Daoy (cell line): ENCODE results near the gene EXOC3. TPM values are rescaled to one million over a fixed set of nuclear protein-coding genes. Genes with fewer than 3 reads are reported as not detected.

Experiments
- DNase-seq: peaks from one replicate; pipeline ENCODE4 v3.0.0-alpha.2; 2015; ENCODE audit warnings: low read depth
- total RNA-seq: library from RNA; depleted of rRNA; stranded (reverse); fragments of >200 nt; shearing (Covaris generic); gene quantifications from 2 replicates; pipeline ENCODE4 v1.2.3, GENCODE V29; 2014

EXOC3 gene
- total RNA-seq, 1 experiment from 2014 or later, result 35.7 TPM

DNA sequence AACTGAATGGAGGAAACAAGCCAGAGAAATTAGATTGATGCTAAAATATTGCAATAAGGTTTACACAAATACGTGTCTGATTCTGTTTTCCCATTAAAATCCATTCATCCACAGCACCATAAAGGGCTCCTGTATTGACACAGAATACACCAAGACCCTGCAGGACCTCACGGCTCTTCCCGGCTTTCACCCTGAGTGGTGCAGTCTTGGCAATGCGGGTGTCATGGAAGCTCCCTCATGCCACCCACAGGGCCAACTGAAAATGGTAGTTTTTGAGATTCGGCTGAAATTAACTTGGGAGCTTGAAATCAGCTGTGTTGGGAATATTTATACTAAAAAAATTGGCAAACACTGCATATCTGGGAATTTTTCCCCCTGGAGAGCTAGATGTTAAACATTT, 17.3 kb upstream of the EXOC3 start:
- DNase-seq, result no peak

- DNase-seq, result no peak
Measured at GRCh38 chr5:426392-426976, 16.5 kb upstream of the EXOC3 start.

DNA sequence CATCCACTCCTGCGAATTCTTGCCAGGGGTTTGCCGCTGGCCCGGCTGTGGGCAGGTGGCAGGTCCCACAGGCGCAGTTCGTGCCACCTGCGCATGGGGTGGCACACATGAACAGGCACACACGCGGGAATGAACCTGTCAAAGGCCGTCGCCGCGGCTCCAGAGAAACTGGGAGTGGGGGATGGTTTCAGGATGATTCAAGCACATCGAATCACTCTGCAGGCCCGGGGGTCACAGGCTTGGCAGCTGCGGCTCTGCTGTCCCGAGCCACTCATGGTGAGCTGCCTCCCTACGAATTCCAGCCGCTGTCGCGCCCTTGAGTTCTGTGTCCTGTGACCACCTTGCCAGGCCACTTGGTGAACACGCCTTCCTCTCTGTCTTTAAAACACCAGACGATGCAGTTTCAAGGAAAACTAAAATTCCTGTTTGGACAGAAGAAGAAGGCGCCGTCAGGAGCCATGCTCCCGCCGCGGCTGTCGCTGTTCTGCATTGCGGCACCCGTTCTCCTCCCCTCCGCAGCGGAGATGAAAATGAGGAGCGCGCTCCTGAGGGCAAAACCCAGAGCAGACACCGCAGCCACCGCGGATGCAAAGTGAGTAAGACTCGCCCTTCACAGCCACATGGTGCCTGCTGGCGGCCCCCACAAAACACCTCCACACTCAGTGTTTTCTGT, 15.4 kb upstream of the EXOC3 start:
- DNase-seq, result no peak

DNA sequence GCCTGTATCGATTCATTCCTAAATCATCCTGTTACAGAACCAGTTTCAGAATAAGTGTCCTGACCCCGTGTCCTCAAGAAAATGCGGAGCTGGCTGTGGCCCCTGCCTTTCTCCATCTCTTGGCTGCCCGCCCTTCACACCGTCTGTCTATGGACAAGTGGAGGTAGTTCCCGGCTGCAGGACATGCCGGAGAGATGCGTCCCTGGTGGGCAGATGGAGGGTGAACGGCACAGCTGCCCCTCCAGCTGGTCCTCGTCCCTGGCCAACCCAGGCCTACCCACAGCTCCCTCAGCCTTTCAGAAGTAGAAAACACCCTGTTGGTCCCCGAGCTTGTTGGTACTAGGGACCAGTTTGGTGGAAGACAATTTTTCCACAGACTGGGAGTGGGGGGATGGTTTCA, 14.8 kb upstream of the EXOC3 start:
- no peak for DNase-seq

- DNase-seq, result no peak
Measured at GRCh38 chr5:428754-429452, 14.1 kb upstream of the EXOC3 start.

DNA sequence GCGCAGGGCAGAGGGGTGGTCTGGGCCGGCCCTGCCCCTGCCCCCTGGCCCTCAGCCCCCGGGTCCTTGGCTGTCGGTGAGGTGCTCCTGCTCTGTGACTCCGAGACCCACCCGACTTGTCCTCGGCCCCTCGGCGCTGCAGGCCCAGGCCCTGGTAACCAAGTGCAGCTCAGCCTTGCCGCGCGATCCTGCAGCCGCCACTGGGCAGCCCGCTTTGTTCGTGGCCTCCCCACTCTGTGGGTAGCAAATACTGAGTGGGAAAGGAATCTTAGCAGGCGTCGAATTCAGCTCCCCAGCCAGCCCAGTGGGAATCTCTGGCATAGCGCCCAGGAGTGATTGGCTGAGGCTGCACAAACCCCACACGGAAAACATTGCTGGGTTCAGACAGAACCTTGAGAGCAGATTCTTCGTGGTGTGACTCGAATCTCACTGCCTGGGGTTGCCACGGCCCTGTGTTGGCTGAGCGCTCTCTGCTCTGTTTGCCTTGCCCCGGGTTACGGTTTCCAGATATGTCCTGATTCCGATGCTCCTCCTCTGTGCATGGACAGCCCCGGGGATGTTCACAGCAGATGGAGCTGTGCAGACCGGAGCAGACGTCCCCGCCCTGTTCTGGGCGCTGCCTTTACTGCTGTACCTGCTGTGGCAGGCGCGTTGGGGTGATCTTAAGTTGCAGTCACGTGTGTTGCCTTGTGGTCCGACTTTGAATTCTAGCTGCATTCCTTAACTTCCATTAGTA, 13.4 kb upstream of the EXOC3 start:
- DNase-seq, result no peak

GRCh38 chr5:430214-430925, 12.6 kb upstream of the EXOC3 start:
- no peak for DNase-seq

DNA sequence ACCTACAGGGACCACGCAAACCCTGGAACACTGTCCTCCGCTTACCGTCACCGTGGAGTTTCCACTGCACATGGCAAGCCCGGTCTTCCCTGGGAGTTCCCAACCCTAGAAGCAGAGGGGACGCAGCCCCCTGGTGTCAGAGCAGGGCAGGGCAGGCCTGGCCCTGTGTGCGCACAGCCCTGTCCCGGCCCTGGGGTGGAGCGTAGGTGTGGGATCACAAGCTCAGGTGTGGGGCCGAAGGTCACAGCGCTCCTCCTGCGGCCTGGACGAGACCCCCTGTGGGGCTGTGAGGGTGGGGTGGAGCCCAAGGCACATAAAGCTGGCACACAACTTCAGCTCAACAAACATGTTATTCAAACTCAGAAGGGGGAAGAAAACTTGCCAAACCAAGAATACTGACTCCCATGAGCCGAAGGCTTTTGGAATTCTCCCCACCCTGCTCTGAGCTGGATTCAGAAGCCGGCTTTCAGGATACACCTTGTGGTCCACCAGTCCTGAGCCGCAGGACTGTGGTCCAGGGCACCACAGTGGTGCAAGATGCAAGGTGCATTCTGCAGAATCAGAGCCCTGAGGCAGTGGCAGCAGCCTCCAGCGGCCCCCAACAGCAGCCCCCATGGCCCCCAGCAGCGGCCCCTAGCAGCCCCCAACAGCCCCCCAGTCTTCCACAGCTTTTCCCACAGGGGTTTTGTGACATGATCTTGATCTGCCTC, 11.8 kb upstream of the EXOC3 start:
- peak; percentile 56 for DNase-seq

- DNase-seq, result no peak
Measured at GRCh38 chr5:431711-432050, 11.3 kb upstream of the EXOC3 start.

DNA sequence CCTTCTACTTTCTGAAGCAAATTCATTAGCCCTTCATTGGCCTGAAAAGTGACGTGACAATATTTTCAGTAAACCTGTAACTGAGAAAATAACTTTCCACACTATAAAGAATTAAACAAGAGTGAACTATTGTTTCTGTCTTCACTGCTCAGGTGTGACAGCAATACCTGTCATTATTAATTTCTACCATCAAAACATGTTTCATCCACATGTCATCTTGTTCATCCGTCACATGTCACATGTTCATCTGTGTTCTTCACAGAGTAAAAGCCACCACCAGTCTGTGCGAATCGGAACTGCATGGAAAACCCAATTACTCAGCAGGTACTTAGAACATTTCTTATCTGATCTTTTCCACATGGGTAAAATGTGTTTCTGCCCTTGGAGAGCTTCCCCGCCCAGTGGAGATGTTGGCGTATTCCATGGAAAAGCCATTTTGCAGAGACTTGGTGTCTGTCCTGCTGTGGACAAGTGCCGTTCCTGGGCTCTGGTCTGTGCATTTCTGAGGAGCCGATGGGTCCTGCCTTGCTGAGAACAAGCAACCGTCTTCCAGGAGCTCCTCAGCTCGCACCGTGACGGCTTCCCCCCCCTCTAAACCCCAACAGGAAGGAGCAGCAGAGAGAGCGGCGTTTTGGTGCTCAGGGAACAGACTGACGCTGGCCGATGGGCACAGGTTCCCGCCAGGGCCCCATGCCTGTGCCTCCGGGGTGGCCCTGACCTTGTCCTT, 10.6 kb upstream of the EXOC3 start:
- no peak for DNase-seq

DNA sequence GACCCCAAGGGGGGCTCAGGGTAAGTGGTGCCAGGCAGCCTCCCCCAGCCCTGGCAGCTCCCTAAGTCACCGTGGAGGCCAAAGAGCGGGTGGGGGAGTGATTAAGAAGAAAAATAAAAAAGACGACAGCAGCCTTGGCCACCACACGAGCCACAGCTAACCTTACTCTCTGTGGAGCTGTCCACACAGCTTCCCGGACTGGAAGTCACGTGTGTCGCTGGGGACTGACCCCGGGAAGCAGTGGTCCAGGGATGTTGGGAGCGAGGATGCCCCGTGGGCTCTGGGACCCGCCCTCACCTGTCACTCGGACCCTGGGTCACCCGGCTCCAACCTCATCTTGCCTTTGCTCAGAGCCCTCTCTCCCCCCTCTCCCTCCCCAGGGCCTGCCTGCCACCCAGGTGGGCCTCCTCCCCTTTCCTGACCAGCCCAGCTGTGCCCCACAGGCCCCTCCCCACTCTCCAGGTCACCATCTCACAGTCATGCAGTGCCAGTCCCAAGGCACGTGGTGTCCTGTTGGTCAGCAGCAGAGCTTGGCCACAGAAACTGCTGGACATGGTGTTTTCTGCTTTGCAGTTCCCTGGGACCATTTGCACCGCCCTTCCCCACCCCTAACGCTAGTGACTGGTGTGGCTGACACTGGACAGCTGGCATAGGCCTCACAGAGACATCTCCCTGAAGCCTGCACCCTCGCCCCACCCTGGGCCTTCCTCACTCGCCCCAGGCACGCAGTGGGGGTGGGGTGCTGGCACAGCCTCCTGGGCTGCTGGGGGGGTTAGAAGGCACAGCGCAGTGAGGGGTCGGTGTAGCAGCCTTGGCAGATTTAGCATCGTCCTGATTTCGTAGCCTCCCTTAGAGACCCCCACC, 9.8 kb upstream of the EXOC3 start:
- no peak for DNase-seq

DNA sequence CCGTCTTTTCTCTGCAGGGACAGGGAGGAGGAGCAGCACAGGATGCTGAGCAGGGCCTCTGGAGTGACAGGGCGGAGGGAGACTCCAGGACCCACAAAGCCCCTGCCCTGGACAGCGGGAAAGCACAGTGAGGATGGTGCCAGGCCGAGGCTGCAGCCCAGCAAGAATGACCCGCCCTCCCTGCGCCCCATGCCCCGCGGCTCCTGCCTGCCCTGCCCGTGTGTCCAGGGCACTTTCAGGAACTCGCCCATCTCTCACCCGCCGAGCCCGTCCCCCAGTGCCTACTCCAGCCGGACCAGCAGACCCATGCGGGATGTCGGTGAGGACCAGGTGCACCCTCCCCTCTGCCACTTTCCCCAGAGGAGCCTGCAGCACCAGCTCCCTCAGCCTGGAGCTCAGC, 9.1 kb upstream of the EXOC3 start:
- DNase-seq, result no peak

- DNase-seq, result no peak
Measured at GRCh38 chr5:434443-435146, 8.4 kb upstream of the EXOC3 start.

GRCh38 chr5:435156-435790, 7.7 kb upstream of the EXOC3 start:
- no peak for DNase-seq

DNA sequence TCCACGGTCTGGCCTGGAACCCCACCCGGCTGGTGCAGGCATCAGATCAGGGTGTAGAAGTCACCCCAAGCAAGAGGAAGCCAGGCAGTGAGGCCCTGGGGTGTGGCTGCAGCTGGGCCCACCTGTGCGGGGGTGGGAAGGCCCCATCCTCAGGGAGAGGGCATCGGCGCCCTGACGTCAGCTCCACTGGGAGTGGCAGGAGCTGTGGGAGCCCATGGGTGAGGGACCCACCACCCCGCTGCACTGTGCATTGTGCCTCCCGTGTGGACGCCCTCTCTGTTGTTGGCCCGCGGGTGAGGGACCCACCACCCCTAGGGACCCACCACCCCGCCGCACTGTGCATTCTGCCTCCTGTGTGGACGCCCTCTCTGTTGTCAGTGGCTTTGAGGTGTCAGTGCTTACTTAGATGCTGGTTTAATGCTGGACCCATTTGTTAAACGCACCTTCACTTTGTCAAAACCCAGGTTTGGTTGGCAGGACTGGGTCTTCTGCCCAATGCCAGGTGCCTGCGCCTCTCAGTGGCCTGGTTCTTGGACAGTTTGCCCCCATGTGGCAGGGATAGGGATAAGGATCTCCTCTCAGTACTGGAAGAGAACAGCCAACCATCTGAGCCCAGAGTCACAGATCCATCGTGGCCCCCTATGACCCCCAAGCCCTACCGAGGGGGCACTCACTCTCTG, 6.9 kb upstream of the EXOC3 start:
- DNase-seq, result peak; percentile 35

DNA sequence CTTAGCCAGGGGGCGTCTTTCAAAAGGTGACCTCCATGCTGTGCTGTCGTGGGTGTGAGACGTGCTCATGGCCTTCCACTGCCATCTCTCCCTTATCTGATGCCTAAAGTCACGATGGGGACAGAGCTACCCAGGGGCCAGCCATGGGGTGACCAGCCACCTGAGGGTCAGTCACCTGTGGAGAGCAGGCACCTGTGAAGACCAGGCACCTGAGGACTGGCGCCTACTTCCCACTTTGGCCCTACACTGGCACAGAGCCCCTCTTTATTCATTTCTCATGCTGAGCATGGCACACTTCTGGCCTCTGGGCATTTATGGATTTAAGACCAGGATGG, 6.4 kb upstream of the EXOC3 start:
- no peak for DNase-seq

DNA sequence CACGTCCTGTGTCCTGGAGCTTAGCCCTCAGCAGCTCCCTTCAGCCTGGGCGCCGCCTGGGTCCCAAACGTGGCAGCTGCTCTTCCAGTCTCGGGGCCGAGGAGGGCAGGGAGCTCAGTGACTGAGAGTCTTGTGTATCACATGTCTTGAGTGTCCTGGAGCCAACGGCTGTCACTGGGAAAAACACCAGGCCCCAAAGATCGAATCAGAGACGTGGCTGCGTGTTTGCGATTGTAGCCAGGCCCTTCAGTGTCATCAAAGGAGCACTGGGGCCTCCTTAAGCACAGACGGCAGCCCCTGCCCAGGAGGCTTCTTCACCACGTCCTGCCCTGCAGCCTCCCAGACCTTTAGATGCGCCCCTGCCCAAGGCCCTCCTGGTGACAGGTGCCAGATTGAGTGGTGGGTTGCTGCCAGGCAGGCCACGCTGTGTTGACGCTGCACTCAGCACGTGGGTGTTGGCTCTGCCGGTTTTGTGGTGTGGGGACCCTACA, 5.7 kb upstream of the EXOC3 start:
- DNase-seq, result no peak

DNA sequence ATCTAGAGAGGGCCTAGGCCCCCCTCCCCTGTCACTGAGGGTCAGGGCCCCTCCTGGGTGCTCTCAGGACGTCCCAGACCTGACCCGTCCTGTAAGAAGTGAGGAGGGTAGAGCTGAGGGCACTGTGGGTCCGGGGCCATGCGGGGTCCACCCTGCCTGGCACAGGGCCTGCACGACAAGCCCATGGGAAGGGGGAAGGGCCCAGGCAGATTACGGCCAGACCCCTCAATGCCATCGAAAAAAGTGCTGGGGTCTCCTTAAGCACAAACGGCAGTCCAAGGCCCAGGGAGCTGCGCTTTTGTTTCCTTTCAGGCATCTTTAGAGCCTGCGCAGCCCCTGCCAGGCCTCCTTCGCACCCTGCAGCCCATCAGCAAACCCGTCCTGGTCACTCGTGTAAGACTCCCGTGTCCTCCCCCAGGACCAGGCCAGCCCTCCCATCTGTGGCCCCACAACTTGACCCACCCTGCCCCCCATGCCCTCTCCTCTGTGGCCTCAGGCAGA, 4.4 kb upstream of the EXOC3 start:
- no peak for DNase-seq
